Testis (tissue), 2 donors: Measurements from ENCODE around the gene MED26.

Experiments
- POLR2A ChIP-seq: fragments of 450-650 bp; IDR thresholded peaks from one replicate; pipeline ENCODE4 v1.6.1; 2017; ENCODE audit warnings: antibody characterized with exemption, mild to moderate bottlenecking, moderate library complexity
- TF ChIP-seq, protein P1 (sequence below), 3 experiments: fragments of 450-650 bp in 2 of 3; fragments of 200-600 bp in 1 of 3; sonication (generic) in 1 of 3; IDR thresholded peaks; one replicate each; pipeline ENCODE4 v1.5.1; 2016 to 2019; ENCODE audit warnings: antibody characterized with exemption in 3 of 3, mild to moderate bottlenecking in 2 of 3, moderate library complexity in 1 of 3

DNA sequence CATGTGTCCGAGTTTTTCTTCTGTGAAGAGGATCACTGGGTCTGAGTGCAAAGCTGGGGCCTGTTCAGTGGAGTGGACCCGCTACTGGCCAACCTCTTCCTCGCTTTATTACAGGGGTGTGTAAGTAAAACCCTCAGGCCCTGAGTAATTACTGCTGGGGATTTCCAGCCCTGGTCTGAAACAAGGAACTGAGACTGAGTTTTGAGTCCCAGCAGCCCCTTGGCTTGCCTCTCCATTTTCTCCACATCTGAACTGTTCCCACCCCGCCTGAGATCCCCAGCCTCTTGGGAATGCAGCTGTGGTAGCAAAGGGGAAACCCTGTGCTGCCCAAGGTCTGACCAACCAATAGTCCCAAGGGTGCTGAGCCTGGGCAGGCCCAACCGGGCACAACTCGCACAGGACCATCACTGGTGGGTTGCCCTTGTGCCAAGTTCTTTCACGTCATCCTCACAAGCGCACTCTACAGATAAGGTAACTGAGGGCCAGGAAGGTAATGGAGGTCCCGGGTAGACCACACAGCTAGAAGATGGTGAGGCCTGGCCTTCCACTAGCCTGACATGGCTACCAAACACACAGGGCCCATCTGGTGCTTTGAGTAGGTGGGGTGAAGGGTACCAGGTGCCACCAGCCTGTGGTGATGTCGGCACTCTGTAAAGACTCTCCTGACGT, 42.1 kb downstream of the MED26 start:
- TF ChIP-seq, protein P1, sequence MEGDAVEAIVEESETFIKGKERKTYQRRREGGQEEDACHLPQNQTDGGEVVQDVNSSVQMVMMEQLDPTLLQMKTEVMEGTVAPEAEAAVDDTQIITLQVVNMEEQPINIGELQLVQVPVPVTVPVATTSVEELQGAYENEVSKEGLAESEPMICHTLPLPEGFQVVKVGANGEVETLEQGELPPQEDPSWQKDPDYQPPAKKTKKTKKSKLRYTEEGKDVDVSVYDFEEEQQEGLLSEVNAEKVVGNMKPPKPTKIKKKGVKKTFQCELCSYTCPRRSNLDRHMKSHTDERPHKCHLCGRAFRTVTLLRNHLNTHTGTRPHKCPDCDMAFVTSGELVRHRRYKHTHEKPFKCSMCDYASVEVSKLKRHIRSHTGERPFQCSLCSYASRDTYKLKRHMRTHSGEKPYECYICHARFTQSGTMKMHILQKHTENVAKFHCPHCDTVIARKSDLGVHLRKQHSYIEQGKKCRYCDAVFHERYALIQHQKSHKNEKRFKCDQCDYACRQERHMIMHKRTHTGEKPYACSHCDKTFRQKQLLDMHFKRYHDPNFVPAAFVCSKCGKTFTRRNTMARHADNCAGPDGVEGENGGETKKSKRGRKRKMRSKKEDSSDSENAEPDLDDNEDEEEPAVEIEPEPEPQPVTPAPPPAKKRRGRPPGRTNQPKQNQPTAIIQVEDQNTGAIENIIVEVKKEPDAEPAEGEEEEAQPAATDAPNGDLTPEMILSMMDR (IDR thresholded peaks at IDR 0.05), result no peak
- no peak for TF ChIP-seq POLR2A
